Germinal center (tissue), 1 donor: ENCODE data around the gene CACNA1G.

Experiments
- DNase-seq: peaks from one replicate; pipeline ENCODE4 v3.0.0; 2012; ENCODE audit warnings: mixed read lengths, low spot score

CACNA1G gene

DNA sequence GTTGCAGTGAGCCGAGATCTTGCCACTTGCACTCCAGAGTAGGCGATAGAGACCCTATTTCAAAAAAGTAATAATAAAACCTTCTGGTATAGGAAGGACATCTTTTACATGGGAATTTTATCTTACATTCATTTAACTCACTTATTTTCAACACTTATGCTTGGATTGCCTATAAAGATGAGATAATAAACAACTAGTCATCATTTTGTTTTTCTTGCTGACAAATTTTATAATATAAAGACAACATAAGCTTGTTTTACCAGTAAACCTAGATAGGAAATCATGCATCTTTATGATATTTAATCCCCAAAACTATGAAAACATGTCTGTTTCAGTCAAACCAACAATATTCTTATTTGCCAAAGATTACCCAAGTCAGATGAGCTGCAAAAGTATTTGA lies 91.1 kb downstream of the CACNA1G start:
- DNase-seq, result no peak

DNA sequence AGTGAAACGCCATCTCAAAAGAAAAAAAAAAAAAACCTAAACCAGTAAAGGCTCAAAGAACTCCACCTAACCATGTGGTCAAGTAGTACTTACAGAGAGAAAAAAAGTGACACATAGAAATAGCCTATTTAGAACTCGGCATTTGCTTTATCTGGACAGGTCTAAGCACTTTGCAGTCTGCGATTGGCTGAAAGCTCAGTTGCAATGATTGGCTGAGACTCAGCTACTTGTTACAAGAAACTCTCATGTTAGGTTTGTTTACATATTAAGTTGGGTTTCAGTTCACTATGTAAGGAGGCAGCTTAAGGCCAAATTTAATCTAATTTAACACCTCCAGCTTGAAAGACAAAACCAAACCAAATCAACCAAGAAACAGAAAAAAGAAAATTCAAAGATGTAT lies 93.2 kb downstream of the CACNA1G start:
- DNase-seq, result no peak

DNA sequence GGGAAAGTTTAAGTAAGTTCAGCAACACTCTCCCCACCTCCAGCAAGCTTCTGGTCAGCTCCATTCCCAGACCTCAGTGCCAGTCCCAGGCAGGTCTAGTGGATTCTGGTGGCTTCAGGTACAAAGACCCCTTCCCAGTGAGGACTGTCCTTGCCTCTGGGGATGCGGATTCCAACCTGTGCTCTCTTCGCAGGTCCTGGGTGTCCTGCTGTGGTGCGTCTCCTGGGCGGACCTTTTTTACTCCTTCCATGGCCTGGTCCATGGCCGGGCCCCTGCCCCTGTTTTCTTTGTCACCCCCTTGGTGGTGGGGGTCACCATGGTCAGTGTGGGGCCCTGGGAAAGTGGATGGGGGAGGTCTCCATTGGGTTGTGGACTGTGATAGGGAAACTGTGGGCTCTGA lies 96.0 kb downstream of the CACNA1G start:
- DNase-seq, result no peak

DNA sequence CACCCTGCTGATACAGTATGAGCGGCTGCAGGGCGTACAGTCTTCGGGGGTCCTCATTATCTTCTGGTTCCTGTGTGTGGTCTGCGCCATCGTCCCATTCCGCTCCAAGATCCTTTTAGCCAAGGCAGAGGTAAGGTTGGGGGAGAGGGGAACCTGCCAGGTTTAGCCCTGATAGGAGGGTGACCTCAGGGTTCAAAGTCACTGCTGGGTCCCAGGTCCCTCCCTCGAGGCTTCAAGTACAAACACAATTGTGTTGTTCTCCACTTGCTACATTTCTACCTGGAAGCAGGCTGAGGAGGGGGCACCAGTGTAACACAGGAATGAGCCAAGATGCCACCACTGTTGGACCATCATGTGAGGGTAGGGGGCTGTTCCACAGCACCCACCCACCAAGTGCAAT lies 96.5 kb downstream of the CACNA1G start:
- DNase-seq, result no peak

DNA sequence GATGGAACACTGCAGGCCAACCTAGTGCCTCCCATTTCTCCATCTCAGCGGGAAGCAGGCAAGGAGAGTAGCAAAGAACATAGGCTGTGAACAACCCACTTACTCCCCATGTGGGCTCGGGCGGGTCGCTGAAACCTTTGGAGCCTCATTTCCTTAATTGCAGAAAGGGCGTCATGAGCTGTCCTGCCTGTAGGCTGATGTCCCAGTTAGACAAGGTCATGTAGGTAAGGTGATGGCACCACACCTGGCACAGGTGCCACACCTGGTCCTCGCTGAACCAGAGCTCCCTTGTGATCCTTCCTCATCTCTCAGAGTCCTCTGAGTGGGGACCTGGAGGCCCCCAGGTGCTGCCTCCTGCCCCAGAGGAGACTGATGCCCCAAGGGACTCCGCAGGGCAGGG lies 97.1 kb downstream of the CACNA1G start:
- DNase-seq, result no peak

DNA sequence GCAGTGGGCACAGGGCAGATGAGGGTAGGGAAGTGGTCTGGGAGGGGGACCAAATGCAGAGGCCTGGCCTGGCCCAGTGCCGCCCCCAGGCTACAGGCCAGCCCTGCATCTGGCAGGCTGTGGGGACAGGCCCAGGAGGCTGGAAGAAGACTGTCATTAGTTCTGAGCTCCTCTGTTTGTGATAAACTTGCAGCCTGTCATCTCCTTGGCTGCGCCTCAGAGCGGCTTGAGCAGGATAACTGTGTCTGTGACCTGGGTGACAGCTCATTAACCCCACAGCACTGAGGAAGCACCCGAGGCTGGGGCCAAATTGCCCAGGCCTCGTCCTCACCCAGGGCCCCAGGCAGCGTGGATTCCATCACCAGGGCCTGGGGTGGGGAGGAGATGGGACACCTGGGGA lies 98.1 kb downstream of the CACNA1G start:
- DNase-seq, result no peak

DNA sequence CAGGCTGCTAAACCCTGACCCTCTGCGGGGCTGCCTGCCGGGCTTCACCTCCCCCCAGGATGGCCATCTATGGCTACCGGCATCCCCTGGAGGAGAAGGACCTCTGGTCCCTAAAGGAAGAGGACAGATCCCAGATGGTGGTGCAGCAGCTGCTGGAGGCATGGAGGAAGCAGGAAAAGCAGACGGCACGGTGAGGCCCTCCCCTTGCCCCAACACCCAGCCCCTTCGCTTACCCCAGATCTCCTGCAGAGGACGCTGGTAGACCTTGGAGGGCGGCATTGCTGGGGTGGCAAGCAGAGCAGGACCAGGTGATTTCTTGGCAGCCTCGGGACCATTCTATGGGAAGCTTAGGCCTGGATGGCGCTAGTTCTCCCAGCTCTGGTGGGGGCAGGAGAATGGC lies 98.7 kb downstream of the CACNA1G start:
- DNase-seq, result no peak

DNA sequence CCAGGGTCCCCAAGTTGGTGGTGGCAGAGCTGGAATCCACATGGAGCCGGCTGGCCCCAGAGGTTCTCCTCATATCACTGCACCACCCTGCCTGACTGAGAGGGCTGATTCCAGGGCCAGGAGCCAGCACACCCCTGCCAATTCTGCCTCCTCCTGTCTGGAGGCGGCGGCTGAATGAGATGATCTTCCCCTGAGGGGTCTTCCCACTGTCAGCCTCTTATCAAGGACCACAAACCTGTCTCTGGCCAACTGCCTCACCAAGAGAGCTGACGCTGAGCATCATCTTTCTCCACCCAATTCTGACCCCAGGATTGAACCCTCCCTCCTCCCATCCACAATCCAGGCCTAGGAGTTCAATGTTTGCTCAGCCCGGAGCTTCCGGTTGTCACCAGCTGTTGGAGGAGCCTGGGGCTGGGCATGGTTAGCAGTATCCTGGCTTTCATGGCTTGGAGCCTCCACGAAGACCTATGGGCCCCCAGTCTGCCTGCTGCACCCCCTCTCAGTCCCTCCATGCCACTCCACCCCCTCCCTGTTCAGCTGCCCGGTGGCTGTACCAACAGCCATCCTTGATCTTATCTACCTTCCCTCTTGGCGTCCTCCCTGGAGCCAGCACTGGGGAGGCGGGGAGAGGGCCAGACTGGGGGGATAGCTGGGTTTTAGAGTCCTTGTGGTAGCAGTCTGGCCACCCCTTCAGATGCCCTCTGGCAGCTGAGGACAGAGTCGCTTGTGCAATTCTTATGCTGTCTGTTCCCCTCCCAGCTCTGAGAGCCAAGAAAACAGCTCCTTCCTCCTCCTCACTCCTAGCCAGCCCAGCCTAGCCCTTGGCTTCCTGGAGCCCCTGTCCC lies 99.7 kb downstream of the CACNA1G start:
- no peak for DNase-seq

DNA sequence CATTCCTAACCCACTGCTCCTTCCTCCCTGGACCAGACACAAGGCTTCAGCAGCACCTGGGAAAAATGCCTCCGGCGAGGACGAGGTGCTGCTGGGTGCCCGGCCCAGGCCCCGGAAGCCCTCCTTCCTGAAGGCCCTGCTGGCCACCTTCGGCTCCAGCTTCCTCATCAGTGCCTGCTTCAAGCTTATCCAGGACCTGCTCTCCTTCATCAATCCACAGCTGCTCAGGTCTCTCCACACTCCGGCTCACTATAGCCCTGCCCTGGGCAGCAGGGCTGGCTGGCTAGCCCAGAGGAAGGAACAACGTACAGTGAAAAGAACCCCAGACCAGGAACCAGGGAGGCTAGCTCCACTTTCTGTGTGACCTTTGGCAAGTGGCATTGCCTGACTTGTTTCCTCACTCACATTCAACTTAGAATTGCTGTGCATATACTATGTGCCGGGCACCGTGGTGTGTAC lies 100.4 kb downstream of the CACNA1G start:
- DNase-seq, result no peak

DNA sequence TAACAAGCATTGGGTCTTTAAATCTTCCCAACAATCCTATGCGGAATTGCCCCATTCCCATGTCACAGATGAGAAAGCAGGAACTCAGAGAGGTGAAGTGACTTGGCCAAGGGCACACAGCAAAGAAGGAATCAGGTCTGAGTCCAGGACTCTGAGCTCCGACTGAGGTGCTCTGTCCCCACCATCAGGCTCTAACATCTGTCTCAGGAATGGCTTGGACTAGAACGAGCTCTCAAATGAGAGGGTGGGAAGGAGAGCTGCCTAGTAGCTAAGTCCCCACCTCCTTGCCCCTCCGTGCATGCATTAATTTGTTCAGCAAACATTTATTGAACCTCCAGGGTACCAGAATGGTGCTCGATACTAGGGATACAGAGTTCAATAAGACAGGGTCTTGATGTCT lies 100.8 kb downstream of the CACNA1G start:
- DNase-seq, result no peak

DNA sequence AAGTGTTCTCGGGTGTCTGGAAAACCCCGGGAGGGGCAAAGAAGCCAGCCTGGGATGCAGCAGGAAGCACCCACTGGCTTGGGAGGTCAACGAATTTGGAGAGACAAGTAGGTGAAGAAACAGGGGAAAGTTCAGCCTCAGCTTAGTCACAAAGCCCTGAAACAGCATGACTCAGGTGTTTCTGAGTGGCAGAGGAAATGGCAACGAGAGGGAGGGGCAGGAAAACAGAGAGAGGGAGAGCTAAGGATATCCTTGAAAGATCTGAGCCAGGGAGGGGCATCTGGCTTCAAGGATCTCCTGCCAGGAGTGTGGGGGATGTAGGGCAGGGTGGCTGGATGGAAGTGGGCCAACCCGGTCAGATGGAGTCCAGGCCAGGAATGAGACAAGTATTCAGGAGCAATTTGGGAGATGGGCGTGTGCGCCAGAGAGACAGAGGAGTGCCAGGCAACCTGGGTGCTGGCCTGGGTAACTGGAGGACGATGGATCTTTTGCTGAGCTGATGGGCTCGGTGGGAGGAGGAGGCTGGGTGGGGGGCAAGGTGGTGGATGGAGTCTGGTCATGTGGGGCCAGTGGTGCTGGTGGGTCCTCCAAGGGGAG lies 101.4 kb downstream of the CACNA1G start:
- no peak for DNase-seq

DNA sequence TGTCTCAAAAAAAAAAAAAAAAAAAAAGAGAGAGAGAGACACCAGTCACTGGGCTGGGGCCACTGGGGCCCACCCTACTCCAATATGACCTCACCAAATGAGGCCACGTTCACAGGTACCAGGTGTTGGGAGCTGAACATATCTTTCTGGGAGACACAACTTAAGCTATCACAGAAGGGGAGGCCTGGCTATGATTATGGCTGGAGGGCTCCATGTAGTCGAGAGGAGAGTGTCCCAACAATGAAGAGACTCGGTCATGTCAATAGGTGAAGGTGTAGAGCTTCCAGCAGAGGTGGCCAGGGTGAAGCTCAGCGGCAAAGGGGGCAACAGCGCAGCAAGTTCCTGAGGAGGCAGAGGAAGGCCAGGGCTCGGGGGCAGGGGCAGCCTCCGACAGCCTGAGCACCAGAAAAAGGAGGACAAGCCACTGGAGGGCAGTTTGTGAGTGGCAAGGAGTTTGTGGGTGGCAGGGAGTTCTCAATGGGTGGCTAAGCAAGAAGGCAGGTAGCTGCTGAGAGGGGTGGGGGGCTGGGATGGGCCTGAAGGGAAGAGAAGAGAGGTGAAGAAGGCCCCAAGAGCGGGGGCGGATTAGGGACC lies 102.2 kb downstream of the CACNA1G start:
- no peak for DNase-seq

DNA sequence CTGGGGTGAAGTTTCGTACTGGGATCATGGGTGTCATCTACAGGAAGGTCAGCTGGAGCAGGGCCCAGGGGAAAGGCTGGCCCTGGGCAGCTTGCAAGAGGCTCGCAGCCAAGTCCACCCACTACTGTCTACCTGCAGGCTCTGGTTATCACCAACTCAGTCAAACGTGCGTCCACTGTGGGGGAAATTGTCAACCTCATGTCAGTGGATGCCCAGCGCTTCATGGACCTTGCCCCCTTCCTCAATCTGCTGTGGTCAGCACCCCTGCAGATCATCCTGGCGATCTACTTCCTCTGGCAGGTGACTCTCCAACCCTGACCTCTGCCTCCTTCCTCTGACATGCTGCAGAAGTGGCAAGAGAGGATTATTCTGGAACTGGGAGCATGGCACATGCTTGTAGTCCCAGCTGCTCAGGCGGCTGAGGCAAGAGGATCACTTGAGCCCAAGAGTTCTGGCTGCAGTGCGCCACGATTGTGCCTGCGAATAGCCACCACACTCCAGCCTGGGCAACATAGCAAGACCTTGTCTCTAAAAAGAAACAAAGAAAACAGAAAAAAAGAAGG lies 103.4 kb downstream of the CACNA1G start:
- no peak for DNase-seq

DNA sequence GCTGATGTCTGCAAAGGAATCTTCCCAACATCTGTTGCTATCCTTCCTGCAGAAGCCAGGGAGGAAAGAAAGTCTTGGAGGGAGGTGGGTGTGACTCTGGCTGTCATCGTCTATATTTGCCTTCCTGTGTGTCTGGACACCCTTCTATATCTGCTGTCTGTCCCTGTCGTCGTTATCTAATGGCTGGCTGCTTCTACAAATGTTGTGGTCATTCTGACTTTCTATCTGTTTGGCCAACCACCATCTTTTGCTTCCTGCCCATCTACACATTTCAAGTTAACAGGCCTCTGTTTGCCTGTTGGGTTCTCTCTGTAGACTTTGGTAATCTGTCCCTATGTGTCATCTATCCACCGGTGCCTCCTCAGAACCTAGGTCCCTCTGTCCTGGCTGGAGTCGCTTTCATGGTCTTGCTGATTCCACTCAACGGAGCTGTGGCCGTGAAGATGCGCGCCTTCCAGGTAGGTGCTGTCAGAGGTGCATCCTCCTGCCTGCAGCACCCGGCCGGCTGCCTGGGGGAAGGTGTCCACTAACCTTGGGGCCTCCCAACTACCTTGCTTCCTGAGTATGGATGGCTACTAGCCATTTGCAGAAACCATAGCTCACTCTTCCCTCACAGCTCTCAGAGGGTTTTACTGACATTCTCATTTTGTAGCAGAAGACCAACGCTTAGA lies 104.4 kb downstream of the CACNA1G start:
- DNase-seq, result no peak

DNA sequence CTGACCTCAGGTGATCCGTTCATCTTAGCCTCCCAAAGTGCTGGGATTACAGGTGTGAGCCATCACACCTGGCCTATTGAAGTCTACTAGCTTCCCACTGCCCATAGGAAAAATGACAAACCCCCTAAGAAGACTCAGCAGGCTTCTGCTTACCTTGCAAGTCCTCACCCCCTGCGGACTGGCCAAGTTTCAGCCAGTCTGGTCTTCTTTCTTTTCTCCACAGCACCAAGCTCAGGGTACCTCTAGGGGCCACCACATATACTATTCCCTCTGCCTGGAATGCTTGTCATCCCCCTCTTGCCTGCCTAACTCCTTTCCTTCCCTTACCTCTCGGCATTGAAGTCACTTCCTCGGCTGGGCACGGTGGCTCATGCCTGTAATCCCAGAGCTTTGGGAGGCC lies 105.3 kb downstream of the CACNA1G start:
- DNase-seq, result no peak

DNA sequence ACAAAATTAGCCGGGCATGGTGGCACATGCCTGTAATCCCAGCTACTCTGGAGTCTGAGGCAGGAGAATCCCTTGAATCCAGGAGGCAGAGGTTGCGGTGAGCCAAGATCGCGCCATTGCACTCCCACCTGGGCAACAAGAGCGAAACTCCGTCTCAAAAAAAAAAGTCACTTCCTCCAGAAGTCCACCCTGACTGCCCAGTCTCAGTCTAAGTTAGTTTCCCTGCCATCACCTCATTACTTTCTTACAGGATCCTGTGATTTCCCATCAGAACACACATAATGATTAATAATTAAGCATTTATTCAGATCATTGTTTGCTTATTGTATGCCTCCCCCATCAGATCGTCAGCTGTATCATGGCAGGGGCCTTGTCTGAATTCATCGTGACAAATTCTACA lies 105.8 kb downstream of the CACNA1G start:
- DNase-seq, result no peak

DNA sequence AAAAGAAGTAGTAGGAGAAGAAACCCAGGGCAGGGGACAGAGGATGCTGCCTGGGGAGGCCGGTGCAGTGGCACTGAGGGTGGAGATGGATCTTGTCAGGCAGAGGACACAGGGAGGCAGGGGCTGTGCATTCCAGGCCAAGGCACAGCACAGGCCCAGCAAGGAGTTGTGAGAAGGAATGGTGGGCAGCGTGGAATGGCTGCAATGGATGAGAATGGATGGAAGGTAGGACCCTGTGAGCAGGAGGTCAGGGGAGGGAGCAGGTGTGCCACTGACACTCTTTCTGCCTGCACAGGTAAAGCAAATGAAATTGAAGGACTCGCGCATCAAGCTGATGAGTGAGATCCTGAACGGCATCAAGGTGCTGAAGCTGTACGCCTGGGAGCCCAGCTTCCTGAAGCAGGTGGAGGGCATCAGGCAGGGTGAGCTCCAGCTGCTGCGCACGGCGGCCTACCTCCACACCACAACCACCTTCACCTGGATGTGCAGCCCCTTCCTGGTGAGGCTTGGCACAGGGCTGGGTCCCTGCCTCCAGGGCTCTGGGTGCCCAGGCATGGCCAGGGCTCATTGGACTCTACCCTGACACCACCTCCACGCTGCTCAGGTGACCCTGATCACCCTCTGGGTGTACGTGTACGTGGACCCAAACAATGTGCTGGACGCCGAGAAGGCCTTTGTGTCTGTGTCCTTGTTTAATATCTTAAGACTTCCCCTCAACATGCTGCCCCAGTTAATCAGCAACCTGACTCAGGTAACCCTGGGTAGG lies 106.9 kb downstream of the CACNA1G start:
- DNase-seq, result no peak

DNA sequence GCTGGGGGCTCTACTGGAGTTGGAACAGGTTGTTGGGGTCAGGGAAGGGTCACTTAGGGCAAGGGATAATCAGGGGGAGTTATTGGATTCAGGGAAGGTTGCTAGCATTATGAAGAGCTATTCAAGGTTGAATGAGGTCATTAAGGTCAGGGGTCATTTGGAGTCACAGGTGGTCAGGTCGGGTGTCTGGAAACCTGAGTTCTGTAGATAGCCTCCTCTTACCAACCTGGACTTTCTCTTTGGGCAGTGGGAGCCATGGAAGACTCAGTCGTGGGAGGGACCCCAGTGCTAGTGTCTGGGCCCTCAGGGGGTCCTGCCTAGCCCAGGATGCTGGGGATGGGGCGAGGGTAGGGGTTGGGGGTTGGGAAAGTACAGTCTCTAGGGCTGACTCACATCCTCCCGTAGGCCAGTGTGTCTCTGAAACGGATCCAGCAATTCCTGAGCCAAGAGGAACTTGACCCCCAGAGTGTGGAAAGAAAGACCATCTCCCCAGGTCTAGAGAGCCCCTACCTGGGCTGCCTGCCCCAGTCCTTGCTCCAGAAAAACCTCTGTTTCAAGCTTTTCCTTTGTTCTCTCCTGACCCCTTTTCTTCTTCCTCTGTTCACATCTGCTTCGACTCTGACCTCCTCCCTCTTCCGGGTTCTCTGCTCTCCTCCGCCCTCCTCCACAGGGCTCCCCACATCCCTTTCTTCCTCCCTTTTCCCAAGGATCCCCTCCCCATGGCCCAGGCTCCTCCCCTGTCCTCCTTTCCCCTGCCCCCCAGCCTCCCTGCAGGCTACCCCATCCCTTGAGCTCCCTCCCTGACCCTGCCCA lies 107.7 kb downstream of the CACNA1G start:
- DNase-seq, result no peak

DNA sequence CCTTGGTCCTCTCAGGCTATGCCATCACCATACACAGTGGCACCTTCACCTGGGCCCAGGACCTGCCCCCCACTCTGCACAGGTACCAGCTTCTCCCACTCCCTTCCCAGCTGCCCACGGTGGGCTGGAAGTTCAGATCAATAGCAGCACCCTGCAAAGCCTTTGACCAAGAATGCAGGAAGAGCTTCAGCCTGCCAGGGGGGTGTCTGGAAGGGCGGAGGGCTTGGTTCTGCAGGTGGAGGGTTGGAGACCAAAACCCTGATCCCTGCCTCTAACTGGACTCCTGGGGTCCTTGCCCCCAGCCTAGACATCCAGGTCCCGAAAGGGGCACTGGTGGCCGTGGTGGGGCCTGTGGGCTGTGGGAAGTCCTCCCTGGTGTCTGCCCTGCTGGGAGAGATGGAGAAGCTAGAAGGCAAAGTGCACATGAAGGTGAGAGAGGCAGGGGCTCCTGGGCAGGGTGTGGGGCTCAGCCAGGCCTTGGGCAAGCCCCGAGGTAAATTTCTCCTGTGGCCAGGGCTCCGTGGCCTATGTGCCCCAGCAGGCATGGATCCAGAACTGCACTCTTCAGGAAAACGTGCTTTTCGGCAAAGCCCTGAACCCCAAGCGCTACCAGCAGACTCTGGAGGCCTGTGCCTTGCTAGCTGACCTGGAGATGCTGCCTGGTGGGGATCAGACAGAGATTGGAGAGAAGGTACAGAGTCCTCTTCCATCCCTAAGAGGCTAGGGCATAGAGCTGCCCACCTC lies 108.5 kb downstream of the CACNA1G start:
- no peak for DNase-seq

DNA sequence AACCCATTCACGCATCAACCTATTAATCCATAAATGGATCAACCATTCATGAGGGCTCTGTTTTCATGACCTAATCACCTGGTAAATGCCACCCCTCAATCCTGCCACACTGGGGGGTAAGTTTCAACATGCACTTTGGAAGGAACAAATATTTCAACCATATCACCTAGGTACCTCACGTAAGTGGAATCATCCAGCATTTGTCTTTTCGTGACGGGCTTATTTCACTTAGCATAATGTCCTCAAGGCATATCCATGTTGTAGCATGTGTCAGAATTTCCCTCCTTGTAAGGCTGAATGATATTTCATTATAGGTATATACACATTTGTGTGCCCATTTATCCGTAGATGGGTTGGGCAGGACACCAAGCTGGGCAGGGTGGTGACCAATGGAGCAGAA lies 111.6 kb downstream of the CACNA1G start:
- DNase-seq, result no peak
